Activated naive CD8-positive, alpha-beta T cell treated with anti-CD3 and anti-CD28 coated beads, Interleukin-2, amount 50 U/mL, for 16 hours (primary cell): ENCODE measurements around the gene RAF1.
"Not testable (repeated sequence)": the region's sequence is repeated elsewhere in the genome, so short reads cannot be mapped to it uniquely, and the experiment has no call there.

Source experiments
- DNase-seq: peaks from one replicate; pipeline ENCODE4 v3.0.0-alpha.2; 2020; ENCODE audit warnings: low read depth, low spot score

RAF1 gene

DNA sequence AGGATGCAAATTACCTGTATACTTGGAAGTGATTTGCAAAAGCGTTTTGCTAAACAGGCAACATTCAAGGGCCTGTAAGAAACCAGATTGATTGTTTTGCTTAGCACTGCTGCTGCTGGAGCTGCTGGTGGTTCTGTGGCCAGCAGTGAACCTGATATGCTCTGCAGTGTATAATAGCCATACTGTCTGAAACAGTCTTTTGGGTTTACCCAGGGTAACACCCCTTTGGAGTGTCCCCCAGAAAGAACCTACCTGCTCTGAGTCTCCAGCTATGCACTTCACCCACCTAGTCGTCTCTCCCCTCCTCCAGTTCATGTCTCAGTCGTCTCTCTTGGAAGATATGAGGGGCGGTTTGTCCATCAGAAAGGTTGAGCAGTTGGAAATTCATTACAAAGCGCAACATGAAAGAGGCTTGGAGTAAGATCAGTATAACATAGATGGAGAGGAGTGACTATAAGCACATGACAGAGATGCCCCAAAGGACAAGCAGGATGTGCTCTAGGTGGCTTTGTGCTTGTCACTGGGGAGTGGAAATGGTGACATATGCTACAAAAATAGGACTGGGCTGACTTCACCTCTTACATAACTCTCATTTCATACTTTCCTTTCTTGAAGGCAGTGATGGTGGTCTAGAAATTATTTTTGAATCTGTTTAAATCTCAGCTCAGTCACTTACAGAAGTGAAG is 103.3 kb downstream of the RAF1 start:
- no peak for DNase-seq

DNA sequence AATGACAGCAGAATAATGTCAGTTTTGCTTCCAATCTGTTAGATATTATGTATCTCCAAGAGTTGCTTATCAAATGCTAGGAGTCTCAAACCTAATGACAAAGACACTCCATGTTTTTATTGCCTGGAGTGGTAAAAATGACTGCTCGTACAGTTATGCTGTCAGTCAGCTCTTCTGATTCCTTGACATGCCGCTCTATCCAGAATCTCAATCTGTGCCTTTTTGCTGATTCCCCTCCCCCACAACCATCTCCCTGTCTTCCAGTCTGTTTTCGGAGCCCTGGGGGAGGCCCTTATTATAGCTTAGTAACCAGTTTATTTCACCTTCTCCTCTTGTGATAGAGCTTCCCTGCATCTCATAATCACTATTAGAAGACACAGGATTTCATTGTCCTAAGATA is 104.4 kb downstream of the RAF1 start:
- DNase-seq = no peak

DNA sequence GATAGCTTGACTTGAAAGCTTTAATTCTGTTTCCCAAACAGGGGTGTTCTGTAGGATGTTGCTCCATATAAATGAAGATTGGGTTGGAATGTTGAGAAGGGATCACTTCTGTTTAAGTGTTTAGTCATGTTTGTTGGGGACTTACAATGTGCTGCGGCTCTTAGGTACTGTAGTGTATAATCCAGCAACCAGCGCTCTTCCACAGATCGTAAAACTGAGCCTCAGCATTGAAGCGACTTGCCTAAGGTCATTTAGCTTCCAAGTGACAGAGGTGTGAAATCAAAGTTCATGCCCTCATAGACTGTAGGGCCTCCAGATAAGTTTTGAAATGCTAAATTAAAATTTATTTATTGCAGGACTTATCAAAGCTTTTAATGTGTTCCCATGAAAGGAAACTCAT is 105.2 kb downstream of the RAF1 start:
- no peak for DNase-seq

DNA sequence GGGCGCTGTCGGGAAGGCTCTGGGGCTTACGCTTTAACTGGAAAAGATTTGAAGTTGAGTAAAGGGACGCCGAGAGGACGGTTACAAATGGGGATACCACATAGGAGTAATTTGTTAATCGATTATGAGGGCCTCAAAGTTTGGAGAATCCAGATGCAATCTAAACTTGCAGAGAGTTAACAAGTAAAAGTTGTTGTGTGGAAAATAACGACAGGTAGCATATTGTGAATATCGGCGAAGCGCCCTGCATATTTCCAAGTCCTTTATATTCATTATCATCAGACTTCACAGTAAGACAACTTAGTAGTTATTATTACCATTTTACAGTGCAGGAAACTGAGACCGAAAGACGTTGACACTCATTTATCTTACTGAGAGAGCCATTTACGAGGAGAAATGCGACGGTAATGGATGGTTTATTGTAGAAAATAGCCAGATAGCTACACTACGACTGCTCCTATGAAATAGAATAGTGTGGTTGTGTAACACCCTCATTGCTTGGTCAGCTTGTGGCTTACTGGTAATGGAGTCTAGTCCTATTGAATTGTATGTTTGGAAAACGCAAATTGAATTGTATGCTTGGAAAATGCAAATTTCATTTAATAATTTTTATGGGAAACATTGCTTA is 106.3 kb downstream of the RAF1 start:
- DNase-seq = no peak

DNA sequence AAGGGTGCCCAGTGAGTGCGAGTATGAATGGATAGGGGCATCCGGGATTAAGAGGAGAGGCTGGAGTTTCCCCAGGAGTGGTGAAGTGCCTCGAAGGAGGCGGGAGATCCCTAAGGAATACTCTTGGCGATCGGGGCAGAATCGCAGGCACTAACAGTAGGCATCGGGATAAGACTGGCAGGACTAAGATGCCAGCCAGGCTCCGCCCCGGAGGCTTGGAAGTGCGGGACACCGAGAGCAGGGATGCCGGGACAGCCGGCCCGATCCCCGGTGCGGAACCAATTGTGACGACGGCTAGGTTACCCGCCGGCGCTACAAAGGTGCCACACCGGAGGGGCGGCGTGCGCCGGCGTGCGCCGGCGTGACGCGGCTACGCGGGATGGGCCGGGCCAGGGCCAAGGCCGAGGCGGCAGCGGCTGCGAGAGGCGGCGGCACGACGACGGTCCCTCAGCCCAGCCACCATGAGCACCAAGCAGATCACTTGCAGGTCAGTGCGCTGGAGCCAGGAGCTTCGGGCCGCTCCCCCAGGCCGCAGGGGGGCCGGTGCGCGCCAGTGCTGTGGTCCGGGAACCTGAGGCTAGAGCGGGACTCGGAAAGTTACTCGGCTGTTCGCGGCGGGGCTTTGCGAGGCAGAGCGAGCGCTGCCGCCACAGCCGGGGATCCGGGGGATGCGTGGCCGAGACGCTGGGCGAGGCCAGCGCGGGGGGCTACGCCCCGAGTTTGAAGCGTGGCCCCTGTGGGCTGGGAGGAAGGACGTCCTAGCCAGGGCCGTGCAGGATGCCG is 107.0 kb downstream of the RAF1 start, which contains the start of gene MKRN2:
Gene MKRN2 (plus strand): TSS at position 398 of the 783 bp plus-strand sequence. CDS start 64 bp downstream, at position 462.
- DNase-seq = peak; percentile 65

DNA sequence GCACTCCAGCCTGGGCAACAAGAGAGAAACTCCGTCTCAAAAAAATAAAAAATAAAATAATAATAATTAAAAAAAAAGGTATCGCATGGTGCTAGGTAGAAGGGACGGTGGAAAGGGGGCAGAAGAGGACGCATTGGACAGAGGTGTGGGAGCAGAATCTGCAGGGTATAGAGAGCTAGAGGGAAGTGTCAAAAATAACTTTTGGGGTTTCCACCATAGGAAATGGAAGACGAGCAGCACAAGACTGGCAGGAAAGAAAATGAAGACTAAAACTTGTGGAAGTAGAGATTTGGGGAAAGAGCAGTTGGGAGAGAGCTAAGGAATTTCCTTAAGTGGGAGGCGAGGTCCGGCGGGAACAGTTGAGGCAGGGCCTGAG is 107.6 kb downstream of the RAF1 start:
- no peak for DNase-seq

DNA sequence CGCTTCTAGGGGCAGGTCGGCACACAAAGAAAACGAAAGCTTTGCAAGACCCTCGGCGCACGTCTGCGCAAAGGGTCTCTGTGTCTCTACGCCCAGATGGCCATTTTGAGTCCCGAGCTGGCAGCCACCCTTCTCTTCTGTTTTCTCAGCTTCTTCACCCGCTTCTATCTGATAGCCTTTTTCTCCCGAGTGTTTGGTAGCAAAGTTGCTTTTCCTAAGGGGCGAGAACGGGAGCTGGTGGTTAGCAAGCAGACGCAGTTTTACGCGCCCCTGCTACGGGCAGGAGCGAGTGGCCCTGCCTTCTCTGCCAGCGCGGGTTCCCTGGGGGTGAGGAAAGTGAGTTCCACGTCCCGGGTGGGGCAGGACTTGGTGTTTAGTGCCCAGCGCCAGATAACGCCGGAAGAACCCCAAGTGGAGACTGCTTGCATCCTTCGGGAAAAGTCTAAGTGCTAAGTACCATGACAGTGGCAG is 110.0 kb downstream of the RAF1 start:
- DNase-seq = no peak

DNA sequence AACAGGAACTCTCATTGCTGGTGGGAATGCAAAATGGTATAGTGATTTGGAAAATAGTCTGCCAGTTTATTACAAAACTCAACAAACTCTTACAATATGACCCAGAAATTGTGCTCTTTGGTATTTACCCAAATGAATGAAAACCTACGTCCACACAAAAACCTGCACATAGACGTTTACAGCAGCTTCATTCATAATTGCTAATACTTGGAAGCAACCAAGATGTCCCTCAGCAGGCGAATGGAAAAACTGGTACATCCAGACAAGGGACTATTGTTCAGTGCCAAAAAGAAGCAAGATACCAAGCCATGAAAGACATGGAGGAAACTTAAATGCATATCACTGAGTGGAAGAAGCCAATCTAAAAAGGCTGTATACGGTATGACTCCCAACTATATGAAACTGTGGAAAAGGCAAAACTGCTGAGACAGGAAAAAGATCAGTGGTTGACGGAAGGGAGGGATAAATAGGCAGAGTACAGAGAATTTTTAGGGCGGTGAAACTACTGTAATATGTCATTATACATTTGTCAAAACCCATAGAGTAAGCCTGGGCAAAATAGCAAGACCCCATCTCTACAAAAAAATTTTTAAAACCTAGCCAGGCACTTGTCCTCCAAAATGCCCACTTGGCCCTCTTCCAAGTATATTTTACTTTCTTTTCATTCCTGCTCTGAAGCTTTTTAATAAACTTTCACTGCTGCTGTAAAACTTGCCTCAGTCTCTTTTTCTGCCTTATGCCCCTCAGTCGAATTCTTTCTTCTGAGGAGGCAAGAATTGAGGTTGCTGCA is 113.8 kb downstream of the RAF1 start:
- DNase-seq = no peak

DNA sequence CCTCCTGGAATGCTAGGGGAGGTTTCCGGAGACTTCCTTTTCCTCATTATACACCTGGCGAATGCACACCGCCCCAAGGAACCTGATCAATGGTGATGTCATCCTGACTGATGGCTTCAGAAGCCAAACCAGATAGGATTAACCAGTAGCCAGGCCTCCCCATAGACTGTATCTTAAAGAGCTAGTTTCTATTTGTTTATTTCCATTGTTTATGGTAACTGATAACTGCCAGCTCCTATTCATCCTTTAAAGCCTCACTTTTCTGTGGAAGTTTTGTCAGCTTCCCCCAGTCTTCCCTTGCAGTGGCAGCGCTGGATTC is 118.5 kb downstream of the RAF1 start, which contains the start of gene MKRN2OS:
Gene MKRN2OS (minus strand): TSS at position 27 of the 319 bp plus-strand sequence. CDS start 35 bp downstream, outside the sequence.
- no peak for DNase-seq

DNA sequence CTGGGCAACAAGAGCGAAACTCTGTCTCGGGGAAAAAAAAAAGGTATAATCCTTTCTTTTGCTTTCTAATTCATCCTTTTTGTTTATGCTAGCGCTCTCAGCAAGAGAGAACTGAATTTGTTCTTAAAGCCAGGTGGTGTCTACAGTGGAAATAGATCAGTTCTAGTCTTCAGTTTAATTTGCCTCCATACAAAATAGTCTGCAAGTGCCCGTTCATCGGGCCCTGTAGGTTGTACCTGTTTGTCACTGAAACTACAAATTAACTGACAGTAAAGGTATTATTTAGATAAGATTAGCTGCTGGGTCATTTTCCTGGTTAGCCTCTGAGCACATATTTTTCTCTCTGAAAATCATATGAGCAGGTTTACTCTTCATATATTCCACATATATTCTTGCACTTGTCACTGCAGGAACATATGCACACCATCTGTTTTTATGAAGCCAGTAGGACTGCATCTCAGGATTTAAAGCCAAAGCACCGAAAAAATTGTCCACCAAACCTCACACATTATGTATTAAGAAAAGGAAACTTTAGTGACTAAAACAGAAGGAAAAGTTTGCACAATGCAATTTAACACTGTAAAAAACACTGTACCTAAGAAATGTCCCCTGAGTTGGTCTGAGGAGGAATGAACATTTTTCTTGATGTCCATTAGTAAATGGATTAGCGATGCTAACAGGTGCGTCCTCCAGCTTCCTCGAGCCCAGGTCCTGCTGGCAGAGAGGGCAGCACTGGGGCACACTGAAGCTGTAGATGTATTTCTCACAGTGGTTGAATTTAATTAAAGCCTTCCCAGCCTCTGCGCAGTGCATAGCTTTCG is 119.1 kb downstream of the RAF1 start:
- DNase-seq = no peak

DNA sequence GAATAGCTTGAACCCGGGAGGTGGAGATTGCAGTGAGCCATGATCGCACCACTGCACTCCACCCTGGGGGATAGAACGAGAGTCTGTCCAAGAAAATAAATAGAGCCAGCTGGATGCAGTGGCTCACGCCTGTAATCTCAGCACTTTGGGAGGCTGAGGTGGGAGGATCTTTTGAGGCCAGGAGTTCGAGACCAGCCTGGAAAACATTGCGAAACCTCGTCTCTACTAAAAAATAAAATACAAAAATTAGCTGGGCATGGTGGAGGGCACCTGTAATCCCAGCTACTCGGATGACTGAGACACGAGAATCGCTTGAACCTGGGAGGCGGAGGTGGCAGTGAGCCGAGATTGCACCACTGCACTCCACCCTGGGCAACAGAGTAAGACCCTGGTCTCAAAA is 120.4 kb downstream of the RAF1 start:
- not testable (repeated sequence) for DNase-seq

DNA sequence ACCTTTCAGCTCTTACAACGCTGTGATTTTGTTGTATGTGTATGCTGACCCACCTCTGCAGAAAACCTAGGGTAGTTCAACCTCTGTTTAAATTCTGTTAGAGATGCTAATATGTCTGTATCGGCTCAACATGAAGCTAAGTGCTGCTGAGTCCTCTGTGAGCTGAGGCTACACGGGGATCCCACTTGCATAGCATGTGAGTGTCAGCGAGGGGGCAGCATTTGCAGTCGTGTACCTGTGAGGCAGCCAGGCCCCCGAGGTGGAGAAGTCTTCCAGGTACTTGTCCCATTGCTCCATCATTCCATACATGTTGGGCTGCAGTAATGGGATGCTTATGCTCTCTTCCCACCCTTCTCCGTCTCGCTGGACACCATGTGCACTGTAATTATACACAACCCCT is 122.3 kb downstream of the RAF1 start:
- DNase-seq = no peak

DNA sequence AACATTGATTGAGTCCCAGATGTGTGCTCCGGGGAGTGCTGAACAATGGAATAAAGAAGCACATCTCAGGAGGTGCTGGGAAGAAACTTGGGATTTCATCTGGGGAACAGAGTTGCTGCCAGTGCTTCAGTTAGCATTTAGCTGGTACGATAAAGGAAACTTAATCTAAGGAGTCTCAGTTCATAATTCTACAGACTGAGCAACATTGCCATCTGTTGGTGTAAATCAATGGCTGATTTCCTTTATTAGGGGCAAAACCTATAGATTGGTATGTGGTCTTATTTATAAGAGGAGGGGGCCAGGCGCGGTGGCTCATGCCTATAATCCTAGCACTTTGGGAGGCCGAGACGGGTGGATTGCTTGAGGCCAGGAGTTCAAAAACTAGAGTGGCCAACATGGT is 127.5 kb downstream of the RAF1 start:
- DNase-seq = no peak
